Mesothelial cell of epicardium (in vitro differentiated cells): ENCODE data around the gene C9orf85. TPM values are rescaled to one million over a fixed set of nuclear protein-coding genes. Genes with fewer than 3 reads are reported as not detected.
A peak's percentile ranks its signal among the peaks of the same experiment; 100 is the strongest.

ENCODE experiments used
- DNase-seq, 2 experiments: peaks; one replicate each; pipeline ENCODE4 v3.0.0; 2021; ENCODE audit warnings: low spot score in 2 of 2; ENCODE audit not compliant: unreplicated experiment in 2 of 2
- H3K27ac Mint-ChIP-seq: 2 replicates; pipeline ENCODE4 v1.8.0; 2021; ENCODE audit warnings: mixed read lengths
- H3K27me3 Mint-ChIP-seq: 2 replicates; pipeline ENCODE4 v1.8.0; 2021; ENCODE audit warnings: low read depth, mixed read lengths
- H3K36me3 Mint-ChIP-seq: 2 replicates; pipeline ENCODE4 v1.8.0; 2021; ENCODE audit warnings: mixed read lengths
- H3K4me1 Mint-ChIP-seq: 2 replicates; pipeline ENCODE4 v1.8.0; 2021; ENCODE audit warnings: mixed read lengths
- H3K4me3 Mint-ChIP-seq: 2 replicates; pipeline ENCODE4 v1.8.0; 2021; ENCODE audit warnings: mild to moderate bottlenecking, moderate library complexity, mixed read lengths
- H3K9me3 Mint-ChIP-seq: 2 replicates; pipeline ENCODE4 v1.8.0; 2021; ENCODE audit warnings: mixed read lengths
- CTCF ChIP-seq: fragments of 200-600 bp; sonication (generic); IDR thresholded peaks from one replicate; pipeline ENCODE4 v1.5.0; 2021; ENCODE audit warnings: antibody characterized with exemption; ENCODE audit not compliant: unreplicated experiment
- total RNA-seq: library from RNA; stranded (reverse); gene quantifications from 3 replicates; pipeline ENCODE4 v1.2.1, GENCODE V29; 2021

Gene C9orf85
- 13.6 to 15.9 TPM (median 15.2 TPM) in 3 replicates for total RNA-seq

GRCh38 chr9:71911061-71911907, at the start of gene C9orf85, which contains the start of gene ABHD17B:
Gene C9orf85, plus strand, starts transcription at chr9:71911639. Its CDS starts 96 bp downstream, at chr9:71911735.
Gene ABHD17B, minus strand, starts transcription at chr9:71911193. Its CDS starts 36,113 bp downstream, at chr9:71875080.
- no peaks in the 10 kb centered on the region for H3K27me3 Mint-ChIP-seq
- no peak for TF ChIP-seq CTCF
- H3K4me3 Mint-ChIP-seq, result peak within 1 kb of the TSS; percentile 96
- H3K27ac Mint-ChIP-seq, result peak within 1 kb of the TSS; percentile 99
- peak; percentile 96 for DNase-seq
- no peaks in the 10 kb centered on the region for H3K9me3 Mint-ChIP-seq
- H3K4me1 Mint-ChIP-seq, result peaks cover 48% of the 10 kb centered on the region
- H3K36me3 Mint-ChIP-seq, result no peaks in the 10 kb centered on the region

- H3K27me3 Mint-ChIP-seq, result no peaks in the 10 kb centered on the region
- H3K4me3 Mint-ChIP-seq, result no peak overlapping the region
- TF ChIP-seq CTCF, result no peak
- H3K27ac Mint-ChIP-seq, result no peak overlapping the region
- H3K36me3 Mint-ChIP-seq, result peaks cover 60% of the 10 kb centered on the region
- H3K9me3 Mint-ChIP-seq, result peaks cover 21% of the 10 kb centered on the region
- H3K4me1 Mint-ChIP-seq, result peaks cover 4% of the 10 kb centered on the region
- no peak for DNase-seq
Observed at GRCh38 chr9:71863631-71864030, 47.8 kb upstream of the C9orf85 start.

GRCh38 chr9:71875345-71875744, 36.1 kb upstream of the C9orf85 start:
- Mint-ChIP-seq H3K27ac (no peak overlapping the region), H3K27me3 (no peaks in the 10 kb centered on the region), H3K9me3 (peaks cover 33% of the 10 kb centered on the region), H3K4me1 (no peaks in the 10 kb centered on the region), H3K36me3 (peaks cover 47% of the 10 kb centered on the region), H3K4me3 (no peak overlapping the region)
- DNase-seq, result no peak
- no peak for TF ChIP-seq CTCF

GRCh38 chr9:71876106-71876505, 35.3 kb upstream of the C9orf85 start:
- TF ChIP-seq CTCF, result no peak
- Mint-ChIP-seq H3K4me3 (no peak overlapping the region), H3K4me1 (no peaks in the 10 kb centered on the region), H3K36me3 (peaks cover 48% of the 10 kb centered on the region), H3K27me3 (no peaks in the 10 kb centered on the region), H3K9me3 (peaks cover 38% of the 10 kb centered on the region), H3K27ac (no peak overlapping the region)
- no peak for DNase-seq

- peaks cover 53% of the 10 kb centered on the region for H3K36me3 Mint-ChIP-seq
- TF ChIP-seq CTCF, result no peak
- DNase-seq, result no peak
- H3K27me3 Mint-ChIP-seq, result no peaks in the 10 kb centered on the region
- H3K9me3 Mint-ChIP-seq, result peaks cover 43% of the 10 kb centered on the region
- no peak overlapping the region for H3K4me3 Mint-ChIP-seq
- no peak overlapping the region for H3K27ac Mint-ChIP-seq
- H3K4me1 Mint-ChIP-seq, result no peaks in the 10 kb centered on the region
Observed at GRCh38 chr9:71876829-71877228, 34.6 kb upstream of the C9orf85 start.
